Hepatocyte (in vitro differentiated cells): ENCODE results near the gene CD70.
"Not testable (repeated sequence)": the region's sequence is repeated elsewhere in the genome, so short reads cannot be mapped to it uniquely, and the experiment has no call there.

Source experiments
- EZH2 ChIP-seq: fragments of 200-600 bp; sonication (generic); IDR thresholded peaks from 2 replicates; pipeline ENCODE4 v1.6.1; 2016; ENCODE audit warnings: antibody characterized with exemption, mild to moderate bottlenecking, borderline replicate concordance
- EZH2phosphoT487 ChIP-seq: fragments of 200-600 bp; sonication (generic); IDR thresholded peaks from one replicate; pipeline ENCODE4 v1.6.1; 2018; ENCODE audit warnings: antibody characterized with exemption, mild to moderate bottlenecking, low read depth, moderate library complexity; ENCODE audit not compliant: unreplicated experiment, severe bottlenecking
- TF ChIP-seq, protein P1 (sequence below): fragments of 200-600 bp; sonication (generic); IDR thresholded peaks from 2 replicates; pipeline ENCODE4 v1.5.1; 2016; ENCODE audit warnings: antibody characterized with exemption, mild to moderate bottlenecking; ENCODE audit not compliant: poor library complexity

GRCh38 chr19:6598254-6598892, 7.4 kb upstream of the CD70 start:
- TF ChIP-seq, protein P1, sequence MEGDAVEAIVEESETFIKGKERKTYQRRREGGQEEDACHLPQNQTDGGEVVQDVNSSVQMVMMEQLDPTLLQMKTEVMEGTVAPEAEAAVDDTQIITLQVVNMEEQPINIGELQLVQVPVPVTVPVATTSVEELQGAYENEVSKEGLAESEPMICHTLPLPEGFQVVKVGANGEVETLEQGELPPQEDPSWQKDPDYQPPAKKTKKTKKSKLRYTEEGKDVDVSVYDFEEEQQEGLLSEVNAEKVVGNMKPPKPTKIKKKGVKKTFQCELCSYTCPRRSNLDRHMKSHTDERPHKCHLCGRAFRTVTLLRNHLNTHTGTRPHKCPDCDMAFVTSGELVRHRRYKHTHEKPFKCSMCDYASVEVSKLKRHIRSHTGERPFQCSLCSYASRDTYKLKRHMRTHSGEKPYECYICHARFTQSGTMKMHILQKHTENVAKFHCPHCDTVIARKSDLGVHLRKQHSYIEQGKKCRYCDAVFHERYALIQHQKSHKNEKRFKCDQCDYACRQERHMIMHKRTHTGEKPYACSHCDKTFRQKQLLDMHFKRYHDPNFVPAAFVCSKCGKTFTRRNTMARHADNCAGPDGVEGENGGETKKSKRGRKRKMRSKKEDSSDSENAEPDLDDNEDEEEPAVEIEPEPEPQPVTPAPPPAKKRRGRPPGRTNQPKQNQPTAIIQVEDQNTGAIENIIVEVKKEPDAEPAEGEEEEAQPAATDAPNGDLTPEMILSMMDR: not testable (repeated sequence)
- TF ChIP-seq EZH2, EZH2phosphoT487: not testable (repeated sequence)
